ENCODE measurements around the gene SLC23A1.

DNA sequence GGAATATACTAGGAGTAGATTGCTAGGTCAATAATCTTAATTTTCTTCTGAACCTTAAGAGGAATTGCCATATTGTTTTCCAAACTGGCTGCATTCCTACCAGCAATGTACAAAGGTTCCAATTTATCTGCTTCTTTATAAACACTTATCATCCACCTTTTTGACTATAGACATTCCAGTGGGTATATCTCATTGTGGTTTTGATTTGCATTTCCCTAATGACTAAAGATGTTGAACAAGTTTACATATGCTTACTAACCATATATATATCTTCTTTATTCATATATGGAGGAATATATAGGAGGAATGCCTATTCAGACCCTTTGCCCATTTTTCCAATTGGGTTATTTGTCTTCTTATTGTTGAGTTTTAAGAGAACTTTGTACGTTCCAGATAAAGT lies 48.6 kb upstream of the SLC23A1 start:
- TF ChIP-seq POLR2AphosphoS2 (IDR thresholded peaks at IDR 0.05; ENCODE audit: low read length) (no peak), ZNF707 (CRISPR knock-in tag; conservative IDR thresholded peaks at IDR 0.05) (no peak), SP1 (CRISPR knock-in tag; IDR thresholded peaks at IDR 0.05) (no peak), ZKSCAN8 (CRISPR knock-in tag; IDR thresholded peaks at IDR 0.05) (no peak), TAF7 (tag; IDR thresholded peaks at IDR 0.05) (no peak), REST (IDR thresholded peaks at IDR 0.05; ENCODE audit: borderline replicate concordance) (no peak), REST (CRISPR knock-in tag; IDR thresholded peaks at IDR 0.05; ENCODE audit: low read depth) (no peak), SNRNP70 (optimal IDR thresholded peaks at IDR 0.05; ENCODE audit: low read depth, low read length) (no peak), ZNF764 (CRISPR knock-in tag; IDR thresholded peaks at IDR 0.05; ENCODE audit: low read depth) (no peak)
- TF ChIP-seq, protein P1, sequence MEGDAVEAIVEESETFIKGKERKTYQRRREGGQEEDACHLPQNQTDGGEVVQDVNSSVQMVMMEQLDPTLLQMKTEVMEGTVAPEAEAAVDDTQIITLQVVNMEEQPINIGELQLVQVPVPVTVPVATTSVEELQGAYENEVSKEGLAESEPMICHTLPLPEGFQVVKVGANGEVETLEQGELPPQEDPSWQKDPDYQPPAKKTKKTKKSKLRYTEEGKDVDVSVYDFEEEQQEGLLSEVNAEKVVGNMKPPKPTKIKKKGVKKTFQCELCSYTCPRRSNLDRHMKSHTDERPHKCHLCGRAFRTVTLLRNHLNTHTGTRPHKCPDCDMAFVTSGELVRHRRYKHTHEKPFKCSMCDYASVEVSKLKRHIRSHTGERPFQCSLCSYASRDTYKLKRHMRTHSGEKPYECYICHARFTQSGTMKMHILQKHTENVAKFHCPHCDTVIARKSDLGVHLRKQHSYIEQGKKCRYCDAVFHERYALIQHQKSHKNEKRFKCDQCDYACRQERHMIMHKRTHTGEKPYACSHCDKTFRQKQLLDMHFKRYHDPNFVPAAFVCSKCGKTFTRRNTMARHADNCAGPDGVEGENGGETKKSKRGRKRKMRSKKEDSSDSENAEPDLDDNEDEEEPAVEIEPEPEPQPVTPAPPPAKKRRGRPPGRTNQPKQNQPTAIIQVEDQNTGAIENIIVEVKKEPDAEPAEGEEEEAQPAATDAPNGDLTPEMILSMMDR (IDR thresholded peaks at IDR 0.05 in 2 of 3, conservative IDR thresholded peaks at IDR 0.05 in 1 of 3; ENCODE audit: insufficient read depth in 2 of 3, low read depth in 1 of 3, low read length in 3 of 3), result no peak
- TF ChIP-seq, protein P2, sequence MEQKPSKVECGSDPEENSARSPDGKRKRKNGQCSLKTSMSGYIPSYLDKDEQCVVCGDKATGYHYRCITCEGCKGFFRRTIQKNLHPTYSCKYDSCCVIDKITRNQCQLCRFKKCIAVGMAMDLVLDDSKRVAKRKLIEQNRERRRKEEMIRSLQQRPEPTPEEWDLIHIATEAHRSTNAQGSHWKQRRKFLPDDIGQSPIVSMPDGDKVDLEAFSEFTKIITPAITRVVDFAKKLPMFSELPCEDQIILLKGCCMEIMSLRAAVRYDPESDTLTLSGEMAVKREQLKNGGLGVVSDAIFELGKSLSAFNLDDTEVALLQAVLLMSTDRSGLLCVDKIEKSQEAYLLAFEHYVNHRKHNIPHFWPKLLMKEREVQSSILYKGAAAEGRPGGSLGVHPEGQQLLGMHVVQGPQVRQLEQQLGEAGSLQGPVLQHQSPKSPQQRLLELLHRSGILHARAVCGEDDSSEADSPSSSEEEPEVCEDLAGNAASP (IDR thresholded peaks at IDR 0.05), result no peak
